HG03354 (cell line): Measurements from ENCODE around the gene SGCD.

Experiments used
- ATAC-seq: cut with Tn5 transposase; IDR thresholded peaks from one replicate; pipeline ENCODE4 v1.9.1; 2021; ENCODE audit warnings: mild to moderate bottlenecking; ENCODE audit not compliant: unreplicated experiment, poor library complexity, severe bottlenecking

The SGCD gene

GRCh38 chr5:156438076-156438475 lies 111.1 kb downstream of the SGCD start:
- ATAC-seq = no peak

GRCh38 chr5:156444753-156445291 lies 117.9 kb downstream of the SGCD start:
- no peak for ATAC-seq

- ATAC-seq = no peak
Observed at GRCh38 chr5:156446526-156446925, 119.6 kb downstream of the SGCD start.

GRCh38 chr5:156450778-156451177 lies 123.8 kb downstream of the SGCD start:
- ATAC-seq = no peak

GRCh38 chr5:156451505-156451904 lies 124.5 kb downstream of the SGCD start:
- no peak for ATAC-seq

GRCh38 chr5:156456857-156457256 lies 129.9 kb downstream of the SGCD start:
- no peak for ATAC-seq

GRCh38 chr5:156459812-156460385 lies 132.9 kb downstream of the SGCD start:
- ATAC-seq = no peak

GRCh38 chr5:156460471-156460870 lies 133.5 kb downstream of the SGCD start:
- no peak for ATAC-seq

GRCh38 chr5:156466871-156467270 lies 139.9 kb downstream of the SGCD start:
- no peak for ATAC-seq

GRCh38 chr5:156469636-156470035 lies 142.7 kb downstream of the SGCD start:
- no peak for ATAC-seq

GRCh38 chr5:156471893-156472292 lies 144.9 kb downstream of the SGCD start:
- ATAC-seq = no peak

GRCh38 chr5:156473269-156473908 lies 146.4 kb downstream of the SGCD start:
- no peak for ATAC-seq

GRCh38 chr5:156474251-156474650 lies 147.3 kb downstream of the SGCD start:
- no peak for ATAC-seq

- ATAC-seq = no peak
Observed at GRCh38 chr5:156475182-156476157, 148.5 kb downstream of the SGCD start.

- ATAC-seq = no peak
Observed at GRCh38 chr5:156476158-156476551, 149.2 kb downstream of the SGCD start.

- ATAC-seq = no peak
Observed at GRCh38 chr5:156476678-156477077, 149.7 kb downstream of the SGCD start.

- ATAC-seq = no peak
Observed at GRCh38 chr5:156477196-156477595, 150.2 kb downstream of the SGCD start.

- no peak for ATAC-seq
Observed at GRCh38 chr5:156479849-156480248, 152.9 kb downstream of the SGCD start.

GRCh38 chr5:156481741-156482140 lies 154.8 kb downstream of the SGCD start:
- ATAC-seq = no peak

GRCh38 chr5:156482818-156483217 lies 155.9 kb downstream of the SGCD start:
- no peak for ATAC-seq
